NB4 (cell line): ENCODE measurements around the gene ARHGEF18.

Source experiments
- DNase-seq: peaks from one replicate; pipeline ENCODE4 v3.0.0; 2010; ENCODE audit warnings: low read depth
- H3K4me3 ChIP-seq: one replicate; pipeline ENCODE4 v1.5.1; 2011; ENCODE audit warnings: mild to moderate bottlenecking, low read depth, low read length, moderate library complexity
- CTCF ChIP-seq: IDR thresholded peaks from one replicate; pipeline ENCODE4 v1.5.1; 2012; ENCODE audit warnings: low read depth, low read length
- MAX ChIP-seq: IDR thresholded peaks from 2 replicates; pipeline ENCODE4 v1.6.1; 2011; ENCODE audit warnings: low read depth, low read length
- MYC ChIP-seq: IDR thresholded peaks from 2 replicates; pipeline ENCODE4 v1.6.1; 2011; ENCODE audit warnings: low read depth, low read length
- POLR2A ChIP-seq: IDR thresholded peaks from 2 replicates; pipeline ENCODE4 v1.6.1; 2011; ENCODE audit warnings: mild to moderate bottlenecking; ENCODE audit not compliant: insufficient read length; ENCODE audit errors: extremely low read depth

Gene ARHGEF18

GRCh38 chr19:7385062-7385461, 36.3 kb downstream of the ARHGEF18 start:
- no peak overlapping the region for H3K4me3 ChIP-seq
- DNase-seq = no peak
- TF ChIP-seq MYC (no peak), MAX (no peak), POLR2A (no peak), CTCF (no peak)

GRCh38 chr19:7386308-7386707, 37.6 kb downstream of the ARHGEF18 start:
- no peak for DNase-seq
- H3K4me3 ChIP-seq = no peak overlapping the region
- TF ChIP-seq CTCF = no peak
- no peak for TF ChIP-seq POLR2A

- no peak overlapping the region for H3K4me3 ChIP-seq
- no peak for TF ChIP-seq MAX
- TF ChIP-seq MYC = no peak
- TF ChIP-seq POLR2A = no peak
- no peak for TF ChIP-seq CTCF
- no peak for DNase-seq
Measured at GRCh38 chr19:7386769-7387168, 38.0 kb downstream of the ARHGEF18 start.

GRCh38 chr19:7391218-7391670, 42.5 kb downstream of the ARHGEF18 start:
- no peak for TF ChIP-seq CTCF
- no peak overlapping the region for H3K4me3 ChIP-seq
- no peak for DNase-seq

- no peak for TF ChIP-seq CTCF
- DNase-seq = no peak
- H3K4me3 ChIP-seq = no peak overlapping the region
Measured at GRCh38 chr19:7393459-7393858, 44.7 kb downstream of the ARHGEF18 start.

- H3K4me3 ChIP-seq = peak overlapping the region; percentile 78
- DNase-seq = no peak
- TF ChIP-seq POLR2A = no peak
Measured at GRCh38 chr19:7393939-7394730, 45.4 kb downstream of the ARHGEF18 start.

- TF ChIP-seq MAX (0 out of 2 replicates have a peak, but pooled peaks have one; percentile 19), MYC (no peak; the same call in 1 of the 2 replicates), POLR2A (peak; percentile 57)
- peak overlapping the region; percentile 78 for H3K4me3 ChIP-seq
- peak; percentile 90 for DNase-seq
Measured at GRCh38 chr19:7394731-7395359, 46.1 kb downstream of the ARHGEF18 start.
